Activated CD4-positive, alpha-beta T cell treated with anti-CD3 and anti-CD28 coated beads, Interleukin-2, amount 10 ng/mL, durations not matched to agents 7 days and 5 days (primary cell): ENCODE data around the gene LPCAT3. TPM values are rescaled to one million over a fixed set of nuclear protein-coding genes. Genes with fewer than 3 reads are reported as not detected.

Experiments
- CTCF ChIA-PET: fragments of 350-600 bp; sonication (Branson Sonifier 250); formaldehyde crosslinking; loops from one replicate; lab custom pipeline; 2021; ENCODE audit warnings: antibody characterized with exemption; lab: Charles Lee
- POLR2A ChIA-PET: fragments of 350-600 bp; sonication (Branson Sonifier 250); formaldehyde crosslinking; loops from one replicate; lab custom pipeline; 2021; ENCODE audit warnings: antibody characterized with exemption; lab: Charles Lee
- DNase-seq: peaks from one replicate; pipeline ENCODE4 v3.0.0-alpha.2; 2020
- H3K27ac Mint-ChIP-seq: one replicate; pipeline ENCODE4 v1.8.0; 2021; ENCODE audit warnings: mild to moderate bottlenecking, moderate library complexity, mixed read lengths
- H3K27me3 Mint-ChIP-seq: one replicate; pipeline ENCODE4 v1.8.0; 2021; ENCODE audit warnings: mixed read lengths
- H3K36me3 Mint-ChIP-seq: one replicate; pipeline ENCODE4 v1.8.0; 2021; ENCODE audit warnings: low read depth, mixed read lengths
- H3K4me1 Mint-ChIP-seq: one replicate; pipeline ENCODE4 v1.8.0; 2021; ENCODE audit warnings: mixed read lengths
- H3K4me3 Mint-ChIP-seq: one replicate; pipeline ENCODE4 v1.8.0; 2021; ENCODE audit warnings: mild to moderate bottlenecking, moderate library complexity, mixed read lengths
- H3K9me3 Mint-ChIP-seq: one replicate; pipeline ENCODE4 v1.8.0; 2021; ENCODE audit warnings: mixed read lengths
- total RNA-seq, 2 experiments: library from RNA; stranded (reverse); gene quantifications; one replicate each; pipeline ENCODE4 v1.2.3, GENCODE V29; 2021

Gene LPCAT3
- total RNA-seq, 2 experiments from 2014 or later = 36.8 to 45.4 TPM

GRCh38 chr12:6946920-6947374 lies 71.3 kb downstream of the LPCAT3 start:
- peaks cover 74% of the 10 kb centered on the region for H3K4me1 Mint-ChIP-seq
- H3K9me3 Mint-ChIP-seq = no peaks in the 10 kb centered on the region
- ChIA-PET POLR2A (interaction anchor here (4.2 to 4.5 kb wide), 2 partner anchors 11 to 15 kb away, joined by 35 to 36 read pairs; no protein-coding TSS in a partner anchor), CTCF (interaction anchor here (0.6 to 17.8 kb wide), 8 partner anchors 9 to 885 kb away, joined by 3 to 388 read pairs (median 4); partner anchors contain the start of genes C1RL and LPCAT3)
- H3K36me3 Mint-ChIP-seq = peaks cover 9% of the 10 kb centered on the region
- peak overlapping the region; percentile 96 for H3K27ac Mint-ChIP-seq
- peak overlapping the region; percentile 97 for H3K4me3 Mint-ChIP-seq
- DNase-seq = no peak
- H3K27me3 Mint-ChIP-seq = no peaks in the 10 kb centered on the region

- DNase-seq = peak; percentile 81
- Mint-ChIP-seq H3K4me3 (peak overlapping the region; percentile 97), H3K27ac (peak overlapping the region; percentile 96), H3K9me3 (no peaks in the 10 kb centered on the region), H3K36me3 (peaks cover 5% of the 10 kb centered on the region), H3K27me3 (no peaks in the 10 kb centered on the region), H3K4me1 (peaks cover 74% of the 10 kb centered on the region)
- POLR2A ChIA-PET = interaction anchor here (1.5 to 4.5 kb wide), 3 partner anchors 12 to 161 kb away, joined by 3 to 36 read pairs (median 35); no protein-coding TSS in a partner anchor
- CTCF ChIA-PET = interaction anchor here (0.6 to 17.8 kb wide), 9 partner anchors 9 to 885 kb away, joined by 3 to 388 read pairs (median 7); partner anchors contain the start of gene C1RL
Observed at GRCh38 chr12:6946033-6946919, 72.0 kb downstream of the LPCAT3 start.

GRCh38 chr12:6945613-6946012 lies 72.7 kb downstream of the LPCAT3 start:
- H3K4me3 Mint-ChIP-seq = peak overlapping the region; percentile 97
- peak overlapping the region; percentile 96 for H3K27ac Mint-ChIP-seq
- H3K4me1 Mint-ChIP-seq = peaks cover 73% of the 10 kb centered on the region
- POLR2A ChIA-PET = interaction anchor here (1.5 to 4.5 kb wide), 4 partner anchors 12 to 162 kb away, joined by 3 to 36 read pairs (median 31); no protein-coding TSS in a partner anchor
- peaks cover 5% of the 10 kb centered on the region for H3K36me3 Mint-ChIP-seq
- no peaks in the 10 kb centered on the region for H3K9me3 Mint-ChIP-seq
- CTCF ChIA-PET = interaction anchor here (0.7 to 17.8 kb wide), 11 partner anchors 15 to 216 kb away, joined by 3 to 388 read pairs (median 8); partner anchors contain the start of gene C1RL
- H3K27me3 Mint-ChIP-seq = no peaks in the 10 kb centered on the region
- no peak for DNase-seq

- POLR2A ChIA-PET = interaction anchor here (0.5 to 4.5 kb wide), 17 partner anchors 8 to 168 kb away, joined by 3 to 36 read pairs (median 5); partner anchors contain the start of genes C1RL, SPSB2 and USP5
- H3K4me3 Mint-ChIP-seq = peak overlapping the region; percentile 97
- peaks cover 5% of the 10 kb centered on the region for H3K36me3 Mint-ChIP-seq
- H3K27me3 Mint-ChIP-seq = no peaks in the 10 kb centered on the region
- peaks cover 68% of the 10 kb centered on the region for H3K4me1 Mint-ChIP-seq
- CTCF ChIA-PET = interaction anchor here (0.6 to 17.8 kb wide), 22 partner anchors 8 to 1064 kb away, joined by 3 to 388 read pairs (median 4); partner anchors contain the start of genes C1RL, SPSB2 and ZNF384
- peak overlapping the region; percentile 96 for H3K27ac Mint-ChIP-seq
- H3K9me3 Mint-ChIP-seq = no peaks in the 10 kb centered on the region
- DNase-seq = peak; percentile 92
Observed at GRCh38 chr12:6944381-6945186, 73.7 kb downstream of the LPCAT3 start.

GRCh38 chr12:6943722-6944380 lies 74.4 kb downstream of the LPCAT3 start, which contains the start of the genes C12orf57 and RNU7-1:
Gene C12orf57, plus strand, starts transcription at chr12:6944022. Its CDS starts 100 bp downstream, at chr12:6944122.
Gene RNU7-1, plus strand, starts transcription at chr12:6943816.
- Mint-ChIP-seq H3K4me1 (peaks cover 66% of the 10 kb centered on the region), H3K4me3 (peak within 1 kb of the TSS; percentile 97), H3K27me3 (no peaks in the 10 kb centered on the region), H3K27ac (peak within 1 kb of the TSS; percentile 96), H3K36me3 (peaks cover 5% of the 10 kb centered on the region), H3K9me3 (no peaks in the 10 kb centered on the region)
- CTCF ChIA-PET = interaction anchor here (0.6 to 17.8 kb wide), 23 partner anchors 9 to 1065 kb away, joined by 3 to 388 read pairs (median 5); partner anchors contain the start of genes C1RL, SPSB2 and ZNF384
- POLR2A ChIA-PET = interaction anchor here (0.6 to 4.5 kb wide), 18 partner anchors 9 to 169 kb away, joined by 3 to 36 read pairs (median 5); partner anchors contain the start of genes C1RL, SPSB2, TPI1 and USP5
- DNase-seq = peak; percentile 85

GRCh38 chr12:6943389-6943721 lies 74.9 kb downstream of the LPCAT3 start:
- Mint-ChIP-seq H3K36me3 (peaks cover 5% of the 10 kb centered on the region), H3K27me3 (no peaks in the 10 kb centered on the region), H3K27ac (peak overlapping the region; percentile 96), H3K9me3 (no peaks in the 10 kb centered on the region), H3K4me1 (peaks cover 64% of the 10 kb centered on the region), H3K4me3 (peak overlapping the region; percentile 97)
- ChIA-PET CTCF (interaction anchor here (0.6 to 17.8 kb wide), 16 partner anchors 9 to 169 kb away, joined by 3 to 388 read pairs (median 7); partner anchors contain the start of genes C1RL and SPSB2), POLR2A (interaction anchor here (0.6 to 4.5 kb wide), 16 partner anchors 9 to 169 kb away, joined by 3 to 36 read pairs (median 6); partner anchors contain the start of genes C1RL, SPSB2, TPI1 and USP5)
- DNase-seq = peak; percentile 91

- peaks cover 3% of the 10 kb centered on the region for H3K36me3 Mint-ChIP-seq
- H3K27ac Mint-ChIP-seq = peak overlapping the region; percentile 96
- no peaks in the 10 kb centered on the region for H3K9me3 Mint-ChIP-seq
- POLR2A ChIA-PET = no interaction called here
- no peak overlapping the region for H3K4me3 Mint-ChIP-seq
- no peaks in the 10 kb centered on the region for H3K27me3 Mint-ChIP-seq
- peaks cover 57% of the 10 kb centered on the region for H3K4me1 Mint-ChIP-seq
- CTCF ChIA-PET = interaction anchor here (5.3 to 17.8 kb wide), 2 partner anchors 17 to 18 kb away, joined by 49 to 388 read pairs; no protein-coding TSS in a partner anchor
- DNase-seq = no peak
Observed at GRCh38 chr12:6942331-6942665, 76.0 kb downstream of the LPCAT3 start.

GRCh38 chr12:6941782-6942181 lies 76.5 kb downstream of the LPCAT3 start:
- DNase-seq = no peak
- H3K36me3 Mint-ChIP-seq = peaks cover 6% of the 10 kb centered on the region
- no peak overlapping the region for H3K4me3 Mint-ChIP-seq
- H3K9me3 Mint-ChIP-seq = no peaks in the 10 kb centered on the region
- no peaks in the 10 kb centered on the region for H3K27me3 Mint-ChIP-seq
- ChIA-PET CTCF (interaction anchor here (1.4 to 17.8 kb wide), 5 partner anchors 16 to 69 kb away, joined by 4 to 388 read pairs (median 6); partner anchors contain the start of genes ENO2 and SPSB2), POLR2A (no interaction called here)
- H3K27ac Mint-ChIP-seq = no peak overlapping the region
- H3K4me1 Mint-ChIP-seq = peaks cover 55% of the 10 kb centered on the region

- Mint-ChIP-seq H3K4me3 (no peak overlapping the region), H3K27ac (peak overlapping the region; percentile 38), H3K27me3 (no peaks in the 10 kb centered on the region), H3K9me3 (no peaks in the 10 kb centered on the region), H3K4me1 (peaks cover 56% of the 10 kb centered on the region), H3K36me3 (peaks cover 10% of the 10 kb centered on the region)
- DNase-seq = no peak
- ChIA-PET CTCF (interaction anchor here (1.4 to 17.8 kb wide), 6 partner anchors 16 to 168 kb away, joined by 4 to 388 read pairs (median 6); partner anchors contain the start of genes C1RL, ENO2 and SPSB2), POLR2A (no interaction called here)
Observed at GRCh38 chr12:6941267-6941666, 77.0 kb downstream of the LPCAT3 start.

- DNase-seq = no peak
- ChIA-PET CTCF (interaction anchor here (0.9 to 17.8 kb wide), 13 partner anchors 10 to 186 kb away, joined by 3 to 388 read pairs (median 7); partner anchors contain the start of genes LPCAT3, MLF2 and SPSB2), POLR2A (no interaction called here)
- Mint-ChIP-seq H3K27me3 (no peaks in the 10 kb centered on the region), H3K27ac (peak overlapping the region; percentile 79), H3K36me3 (peaks cover 22% of the 10 kb centered on the region), H3K4me1 (peaks cover 58% of the 10 kb centered on the region), H3K9me3 (no peaks in the 10 kb centered on the region), H3K4me3 (no peak overlapping the region)
Observed at GRCh38 chr12:6939191-6939540, 79.1 kb downstream of the LPCAT3 start.
